HepG2 (cell line): Measurements from ENCODE around the gene LAMB3. TPM values are rescaled to one million over a fixed set of nuclear protein-coding genes. Genes with fewer than 3 reads are reported as not detected.

Source experiments
- ATAC-seq: fragments of 200-7000 bp; cut with Tn5 transposase; 3 replicates; pipeline ENCODE4 v1.9.1; 2020; ENCODE audit warnings: mild to moderate bottlenecking, moderate library complexity
- BruUV-seq: library from RNA; stranded (reverse); fragments of 400-500 nt; replicated peaks from 2 replicates; lab custom pipeline; 2021; lab: Mats Ljungman, UMichigan
- CTCF ChIA-PET: fragments of 300-600 bp; formaldehyde crosslinking; extraction: SDS; loops from one replicate; lab custom pipeline; 2021; ENCODE audit warnings: low total read pairs, inconsistent platforms, low intra/inter-chr PET ratio; lab: Yijun Ruan, JAX
- POLR2A ChIA-PET: fragments of 350-600 bp; sonication (Branson Sonifier 250); formaldehyde crosslinking; loops from one replicate; lab custom pipeline; 2020; ENCODE audit warnings: antibody characterized with exemption, inconsistent platforms; lab: Yijun Ruan, JAX
- DNase-seq: peaks from one replicate; pipeline ENCODE4 v3.0.0-alpha.2; 2015; ENCODE audit warnings: low spot score
- FAIRE-seq: peaks from 3 replicates; lab custom pipeline; 2011; peaks lifted over from hg19 to GRCh38; lab: Jason Lieb, UNC
- H2AFZ ChIP-seq: one replicate; pipeline ENCODE4 v1.6.1; 2011; ENCODE audit warnings: low read length, inconsistent platforms
- H3K27ac ChIP-seq: fragments of 300-600 bp; 3 replicates; pipeline ENCODE4 v1.8.0; 2011; ENCODE audit warnings: mixed run types, mild to moderate bottlenecking, mixed read lengths, low read length, inconsistent platforms; ENCODE audit not compliant: insufficient read depth; ENCODE audit errors: extremely low read length
- H3K27me3 ChIP-seq, 2 experiments: fragments of 200-600 bp in 1 of 2; 2 replicates in 1 of 2; 3 replicates in 1 of 2; pipeline versions ENCODE4 v1.6.0 to v1.8.0; 2011; ENCODE audit warnings: low read length in 2 of 2, mild to moderate bottlenecking in 2 of 2, moderate library complexity in 2 of 2, inconsistent platforms in 1 of 2; ENCODE audit not compliant: insufficient read depth in 2 of 2, control insufficient read depth in 1 of 2
- H3K36me3 ChIP-seq, 2 experiments: fragments of 200-600 bp in 1 of 2; replicated peaks in 1 of 2; 2 replicates in 1 of 2; 3 replicates in 1 of 2; pipeline versions ENCODE4 v1.5.1 to v1.8.0; 2011; ENCODE audit warnings: low read length in 2 of 2, inconsistent platforms in 1 of 2; ENCODE audit not compliant: insufficient read depth in 2 of 2, control insufficient read depth in 1 of 2
- H3K4me1 ChIP-seq: 2 replicates; pipeline ENCODE4 v1.5.1; 2012; ENCODE audit warnings: low read length, inconsistent platforms; ENCODE audit not compliant: insufficient read depth
- H3K4me2 ChIP-seq: 2 replicates; pipeline ENCODE4 v1.6.0; 2011; ENCODE audit warnings: low read depth, low read length, inconsistent platforms
- H3K4me3 ChIP-seq, 3 experiments: fragments of 200-600 bp in 1 of 3; sonication (generic), shearing (Covaris generic) in 1 of 3; replicated peaks in 1 of 3; 2 replicates each; pipeline ENCODE4 v1.5.1; 2011 to 2016; ENCODE audit warnings: low read length in 3 of 3, inconsistent platforms in 2 of 3, low read depth in 2 of 3, mild to moderate bottlenecking in 2 of 3, control low read depth in 1 of 3, mixed read lengths in 1 of 3; ENCODE audit not compliant: insufficient read depth in 1 of 3
- H3K79me2 ChIP-seq: one replicate; pipeline ENCODE4 v1.6.1; 2011; ENCODE audit warnings: low read length, inconsistent platforms; ENCODE audit not compliant: insufficient read depth
- H3K9ac ChIP-seq: 2 replicates; pipeline ENCODE4 v1.6.0; 2011; ENCODE audit warnings: mild to moderate bottlenecking, low read depth, low read length, inconsistent platforms; ENCODE audit not compliant: insufficient read depth
- H3K9me3 ChIP-seq: 2 replicates; pipeline ENCODE4 v1.5.1; 2012; ENCODE audit warnings: mild to moderate bottlenecking, low read length
- H4K20me1 ChIP-seq: 2 replicates; pipeline ENCODE4 v1.6.0; 2011; ENCODE audit warnings: inconsistent platforms, mild to moderate bottlenecking, low read length, moderate library complexity; ENCODE audit not compliant: insufficient read depth
- CBX2 ChIP-seq, 2 experiments: fragments of 200-600 bp in 1 of 2; sonication (generic); formaldehyde crosslinking in 1 of 2; IDR thresholded peaks; 2 replicates each; pipeline versions ENCODE4 v1.7.0 to v1.8.1; 2018 to 2022; ENCODE audit warnings: low read depth in 2 of 2, low read length in 1 of 2, mild to moderate bottlenecking in 1 of 2, missing genetic modification reagents in 1 of 2
- CBX5 ChIP-seq: sonication (generic); formaldehyde crosslinking; IDR thresholded peaks from 2 replicates; pipeline ENCODE4 v1.4.0; 2020; ENCODE audit warnings: missing genetic modification reagents, borderline replicate concordance
- FIP1L1 ChIP-seq: fragments of 200-400 bp; formaldehyde crosslinking; IDR thresholded peaks from 2 replicates; pipeline ENCODE4 v1.6.1; 2018; ENCODE audit warnings: low read depth, mild to moderate bottlenecking, low read length, moderate library complexity, borderline replicate concordance; ENCODE audit not compliant: insufficient read depth
- NCOA5 ChIP-seq: sonication (generic); formaldehyde crosslinking; IDR thresholded peaks from 2 replicates; pipeline ENCODE4 v1.4.0; 2020; ENCODE audit warnings: missing genetic modification reagents
- NCOR1 ChIP-seq: fragments of 200-600 bp; sonication (generic); IDR thresholded peaks from 2 replicates; pipeline ENCODE4 v1.7.0; 2017; ENCODE audit warnings: antibody characterized with exemption, low read length, borderline replicate concordance
- NFE2L2 ChIP-seq: fragments of 150-350 bp; IDR thresholded peaks from 2 replicates; pipeline ENCODE4 v1.6.1; 2014; ENCODE audit warnings: low read length
- NFYC ChIP-seq: IDR thresholded peaks from 2 replicates; pipeline ENCODE4 v1.6.1; 2016; ENCODE audit warnings: missing genetic modification reagents, missing compliant biosample characterization
- PAXIP1 ChIP-seq: sonication (generic); formaldehyde crosslinking; conservative IDR thresholded peaks from 2 replicates; pipeline ENCODE4 v1.4.0; 2020; ENCODE audit warnings: mild to moderate bottlenecking, missing genetic modification reagents, moderate library complexity
- PCBP2 ChIP-seq: fragments of 200-400 bp; formaldehyde crosslinking; optimal IDR thresholded peaks from 2 replicates; pipeline ENCODE3; 2018; ENCODE audit warnings: low read length, low read depth; ENCODE audit not compliant: poor library complexity, severe bottlenecking
- SAP130 ChIP-seq: IDR thresholded peaks from 2 replicates; pipeline ENCODE4 v1.6.1; 2016; ENCODE audit warnings: low read depth
- SMYD3 ChIP-seq: sonication (generic); formaldehyde crosslinking; IDR thresholded peaks from 2 replicates; pipeline ENCODE4 v1.8.1; 2023; ENCODE audit warnings: mild to moderate bottlenecking, missing genetic modification reagents
- THAP11 ChIP-seq: IDR thresholded peaks from 2 replicates; pipeline ENCODE4 v1.6.1; 2016; ENCODE audit warnings: missing biosample characterization, missing genetic modification reagents
- ZMYM3 ChIP-seq: sonication (generic); formaldehyde crosslinking; IDR thresholded peaks from 2 replicates; pipeline ENCODE4 v1.5.1; 2020; ENCODE audit warnings: mild to moderate bottlenecking, missing genetic modification reagents
- ZNF407 ChIP-seq: sonication (generic); formaldehyde crosslinking; IDR thresholded peaks from one replicate; pipeline ENCODE4 v1.5.1; 2020; ENCODE audit warnings: mild to moderate bottlenecking, missing genetic modification reagents; ENCODE audit errors: not compliant biosample characterization
- WGBS: methylation state at CpG from one replicate; pipeline ENCODE4 v1.1.6; 2017; ENCODE audit warnings: low lambda C conversion rate; 5-methylcytosine and 5-hydroxymethylcytosine counted together
- in situ Hi-C: cut with HindIII; loops from 2 replicates; pipeline ENCODE4 v1.10.0; 2017; ENCODE audit warnings: low pct_unique_long_range_greater_than_20kb; ENCODE audit not compliant: extremely low pct_ligation_motif_present
- intact Hi-C: fragments of 100-400 bp; cut with micrococcal nuclease; formaldehyde crosslinking; loops from one replicate; pipeline ENCODE4 v1.10.0; 2022; ENCODE audit not compliant: unreplicated experiment
- polyA plus RNA-seq, 8 experiments: library from polyadenylated mRNA; depleted of rRNA in 3 of 8; stranded (reverse) in 7 of 8; unstranded in 1 of 8; fragments of >200 nt; fragmentation: Illumina TruSeq in 4 of 8; extraction: Trizol in 4 of 8; gene quantifications; 2 replicates each; pipeline versions ENCODE4 v1.2.1 to v1.2.3, GENCODE V29; 2011 to 2016; ENCODE audit warnings: low read depth in 4 of 8, missing spikeins in 1 of 8, mixed read lengths in 1 of 8; ENCODE audit not compliant: insufficient read depth in 1 of 8
- total RNA-seq, 5 experiments: library from RNA; depleted of rRNA; stranded (reverse); fragments of >200 nt; fragmentation: Illumina TruSeq; extraction: Trizol; gene quantifications; 2 replicates each; pipeline ENCODE4 v1.2.3, GENCODE V29; 2016; ENCODE audit warnings: low read depth in 1 of 5

LAMB3 gene
- total and polyA plus RNA-seq, 2 of the 13 experiments (the other 11 are each of a cell fraction or from before 2014, with no cell fraction given), result 0.18 to 0.24 TPM

GRCh38 chr1:209685821-209686220 lies 33.6 kb upstream of the LAMB3 start:
- Histone ChIP-seq H3K9me3 (no peaks in the 10 kb centered on the region), H3K27ac (no peak overlapping the region), H4K20me1 (no peaks in the 10 kb centered on the region), H3K4me1 (no peaks in the 10 kb centered on the region), H3K9ac (no peak overlapping the region), H3K79me2 (no peaks in the 10 kb centered on the region), H3K36me3 (no peaks in the 10 kb centered on the region), H3K27me3 (no peaks in the 10 kb centered on the region), H3K4me3 (no peak overlapping the region), H2AFZ (no peak overlapping the region), H3K4me2 (no peak overlapping the region)
- no TSS peak for BruUV-seq
- ATAC-seq, result no peak
- WGBS, result 33% methylated on average over 4 of the region's 4 CpGs
- no peak for FAIRE-seq
- intact Hi-C loops (no loop called here), in situ Hi-C loops (no loop called here)
- ChIA-PET CTCF (no interaction called here), POLR2A (no interaction called here)
- DNase-seq, result no peak
- no peak for TF ChIP-seq NCOA5 (CRISPR knock-in tag)
- TF ChIP-seq ZNF407 (CRISPR knock-in tag), result no peak
- no peak for TF ChIP-seq THAP11 (CRISPR knock-in tag)
- TF ChIP-seq NCOR1, result no peak
- TF ChIP-seq NFE2L2, result no peak
- no peak for TF ChIP-seq CBX2 (IDR thresholded peaks at IDR 0.05; ENCODE audit: low read depth, low read length)
- TF ChIP-seq CBX2 (CRISPR knock-in tag; IDR thresholded peaks at IDR 0.05; ENCODE audit: low read depth), result no peak
- no peak for TF ChIP-seq NFYC (CRISPR knock-in tag)
- TF ChIP-seq PAXIP1 (CRISPR knock-in tag), result no peak
- TF ChIP-seq SMYD3 (CRISPR knock-in tag), result no peak
- no peak for TF ChIP-seq FIP1L1
- TF ChIP-seq ZMYM3 (CRISPR knock-in tag), result no peak
- TF ChIP-seq PCBP2, result no peak
- no peak for TF ChIP-seq CBX5 (CRISPR knock-in tag)
- TF ChIP-seq SAP130 (CRISPR knock-in tag), result no peak
